ENCODE measurements around the gene KRTAP25-1.

KRTAP25-1 gene

GRCh38 chr21:30289215-30289614 is at the start of gene KRTAP25-1:
Gene KRTAP25-1 (minus strand): TSS chr21:30289514. CDS start chr21:30289490, 24 bp downstream.
- no peak for DNase-seq

GRCh38 chr21:30338717-30339116 is 49.4 kb upstream of the KRTAP25-1 start:
- DNase-seq = no peak

GRCh38 chr21:30337772-30338171 is 48.5 kb upstream of the KRTAP25-1 start:
- no peak for DNase-seq

- no peak for DNase-seq
These were observed 48.0 kb upstream of the KRTAP25-1 start, which contains the start of gene KRTAP27-1 for GRCh38 chr21:30337276-30337744. Gene KRTAP27-1 (minus strand): TSS chr21:30337694. CDS start chr21:30337668, 26 bp downstream.

DNA sequence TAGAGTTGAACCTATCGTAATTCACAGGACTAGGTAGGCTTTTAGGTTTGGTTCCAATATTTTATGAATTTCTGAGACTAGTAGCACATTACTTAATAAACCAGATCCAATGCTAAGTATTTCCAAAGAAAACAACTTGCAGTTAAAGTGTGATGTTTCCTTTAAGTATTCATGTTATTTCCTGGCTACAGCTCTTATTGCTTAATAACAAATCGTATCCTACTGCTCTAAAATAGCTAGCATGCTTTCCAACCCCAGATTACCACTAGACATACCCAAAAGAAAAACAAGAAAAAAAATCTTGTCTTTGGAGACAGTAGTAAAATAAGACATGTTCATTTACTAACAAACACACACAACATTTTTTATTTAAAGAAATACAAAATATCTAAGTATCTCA is 47.3 kb upstream of the KRTAP25-1 start:
- DNase-seq = no peak

DNA sequence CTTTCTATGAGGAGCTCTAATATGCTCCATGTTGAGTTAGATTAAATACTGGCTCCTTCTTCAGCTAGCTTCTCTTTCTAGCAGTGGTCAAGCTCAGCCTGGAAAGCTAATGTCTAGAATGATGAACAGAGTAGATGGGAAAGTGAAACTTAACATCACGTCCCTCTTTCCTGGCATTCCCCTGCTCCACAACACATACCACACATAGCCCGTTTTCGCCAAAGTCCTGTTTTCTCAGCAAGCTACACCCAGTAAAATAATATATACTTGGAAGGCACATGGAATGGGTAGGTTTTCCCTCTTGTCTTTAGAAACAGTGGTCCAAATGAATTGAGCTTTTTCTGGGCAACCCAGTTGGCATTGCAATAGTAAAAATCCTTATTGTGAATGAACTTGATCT is 44.4 kb upstream of the KRTAP25-1 start:
- DNase-seq = no peak

DNA sequence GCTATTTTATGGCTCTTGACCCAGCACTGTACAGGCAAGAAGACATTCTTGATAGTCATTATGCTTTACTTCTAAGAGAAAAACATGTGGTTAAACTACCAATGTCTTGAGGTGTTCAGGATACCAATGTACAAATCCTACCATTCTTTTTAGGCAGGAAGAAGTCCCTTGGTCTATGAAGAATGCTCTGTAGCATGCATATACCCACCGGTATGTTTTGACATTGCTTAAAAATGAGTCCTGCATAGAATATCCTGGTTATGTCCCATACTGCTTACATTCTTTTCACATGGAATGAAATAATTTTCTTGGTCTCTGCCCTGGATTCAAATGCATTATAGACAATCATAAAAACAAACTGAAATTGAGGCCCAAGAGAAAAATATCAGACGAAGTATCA is 43.4 kb upstream of the KRTAP25-1 start:
- no peak for DNase-seq

DNA sequence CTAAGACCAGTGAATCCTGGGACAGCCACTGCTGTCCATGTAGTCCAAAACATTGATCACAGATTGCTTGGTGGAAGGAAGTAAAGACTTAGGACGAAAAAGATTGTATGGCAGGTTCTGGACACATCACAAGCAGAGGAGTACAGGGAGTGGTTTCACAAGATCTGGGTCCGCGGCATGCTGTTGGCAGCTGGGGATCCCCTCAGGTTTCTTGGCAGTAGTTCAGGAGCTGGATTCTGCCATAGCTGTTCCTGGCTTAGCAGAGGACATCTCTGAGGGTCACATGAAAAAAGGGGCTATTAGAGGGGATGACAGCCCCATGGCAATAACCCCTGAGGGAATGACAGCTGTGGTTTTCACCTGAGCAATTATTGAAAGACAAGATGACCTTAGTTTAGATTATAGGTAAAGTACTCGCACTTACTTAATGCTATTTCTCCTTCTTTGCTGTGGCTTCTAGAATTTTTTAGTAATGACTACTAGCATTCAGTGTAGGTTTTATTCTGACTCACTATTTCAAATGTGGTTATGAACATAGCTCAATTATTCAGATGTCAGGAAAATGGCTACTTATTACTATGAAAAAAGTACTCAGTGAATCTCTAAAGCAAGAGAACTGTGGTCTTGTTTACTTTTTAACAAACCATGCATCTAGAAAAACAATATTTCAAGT is 40.0 kb upstream of the KRTAP25-1 start:
- DNase-seq = no peak

- DNase-seq = no peak
These were observed 37.1 kb upstream of the KRTAP25-1 start for GRCh38 chr21:30326390-30326789.

GRCh38 chr21:30320215-30320614 is 30.9 kb upstream of the KRTAP25-1 start, which contains the start of gene KRTAP26-1:
Gene KRTAP26-1 (minus strand): TSS chr21:30320315. CDS start chr21:30320035, 280 bp downstream.
- DNase-seq = no peak

GRCh38 chr21:30315701-30316100 is 26.4 kb upstream of the KRTAP25-1 start:
- no peak for DNase-seq

- DNase-seq = no peak
These were observed 17.6 kb upstream of the KRTAP25-1 start for GRCh38 chr21:30306884-30307283.

DNA sequence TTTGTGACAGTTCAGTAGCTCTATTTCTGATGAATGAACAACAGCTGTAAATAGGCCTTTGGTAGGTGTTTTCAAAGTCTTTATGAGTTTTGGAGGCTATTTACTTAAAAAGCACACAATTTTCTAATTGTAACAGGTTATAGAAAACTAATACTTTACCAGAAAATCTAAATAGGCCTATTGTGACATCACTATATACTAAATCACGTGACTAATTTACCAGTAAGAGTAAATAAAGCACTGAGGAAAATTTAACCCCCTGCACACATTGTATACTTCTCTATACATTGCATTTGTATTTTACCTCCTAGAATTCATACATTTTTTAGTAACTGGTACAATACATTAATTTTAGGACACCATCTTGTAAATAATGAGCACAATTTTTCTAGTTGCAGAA is 15.8 kb upstream of the KRTAP25-1 start:
- DNase-seq = no peak

DNA sequence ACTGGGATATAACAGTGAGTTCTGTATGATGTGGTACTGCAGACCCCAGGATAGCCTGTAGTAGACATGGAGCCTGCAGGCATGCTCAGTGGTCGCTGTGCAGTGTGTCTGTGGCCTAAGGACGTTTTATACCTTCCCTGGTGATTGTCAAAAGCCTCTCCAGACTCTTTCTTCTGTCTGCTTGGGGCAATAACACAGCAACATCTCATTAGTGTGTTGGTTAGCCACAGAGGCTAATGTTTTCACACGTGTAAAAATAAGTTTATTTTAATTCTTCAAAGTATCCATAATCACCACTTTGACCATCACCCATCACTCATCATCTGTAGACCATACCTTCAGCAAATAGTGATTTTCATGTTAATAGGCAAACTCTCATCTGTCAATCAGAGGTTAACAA is 6.5 kb downstream of the KRTAP25-1 start, which contains the start of gene KRTAP24-1:
KRTAP24-1 (minus strand) TSS at position 101 of the 400 bp plus-strand sequence; CDS start at position 83, 18 bp downstream.
- DNase-seq = no peak

DNA sequence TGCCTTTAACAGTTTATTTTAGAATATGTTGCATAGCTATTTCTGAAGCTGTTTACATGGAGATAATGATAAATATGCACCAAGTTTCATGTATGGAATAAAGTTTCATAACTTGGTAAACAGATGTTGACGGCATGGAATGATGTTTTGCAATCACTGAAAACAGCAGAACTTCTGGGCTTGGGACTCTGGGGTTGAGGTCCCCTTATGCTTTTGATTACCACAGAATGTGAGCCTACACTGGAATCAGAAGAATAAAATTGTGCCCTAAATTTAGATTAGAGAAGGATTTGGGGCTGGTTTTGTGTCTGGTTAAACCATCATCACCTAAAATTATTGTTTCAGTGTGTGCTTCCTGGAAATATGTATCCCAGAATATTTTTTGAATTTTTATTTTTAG is 17.7 kb downstream of the KRTAP25-1 start:
- DNase-seq = no peak

- no peak for DNase-seq
These were observed 18.2 kb downstream of the KRTAP25-1 start for GRCh38 chr21:30271156-30271555.

DNA sequence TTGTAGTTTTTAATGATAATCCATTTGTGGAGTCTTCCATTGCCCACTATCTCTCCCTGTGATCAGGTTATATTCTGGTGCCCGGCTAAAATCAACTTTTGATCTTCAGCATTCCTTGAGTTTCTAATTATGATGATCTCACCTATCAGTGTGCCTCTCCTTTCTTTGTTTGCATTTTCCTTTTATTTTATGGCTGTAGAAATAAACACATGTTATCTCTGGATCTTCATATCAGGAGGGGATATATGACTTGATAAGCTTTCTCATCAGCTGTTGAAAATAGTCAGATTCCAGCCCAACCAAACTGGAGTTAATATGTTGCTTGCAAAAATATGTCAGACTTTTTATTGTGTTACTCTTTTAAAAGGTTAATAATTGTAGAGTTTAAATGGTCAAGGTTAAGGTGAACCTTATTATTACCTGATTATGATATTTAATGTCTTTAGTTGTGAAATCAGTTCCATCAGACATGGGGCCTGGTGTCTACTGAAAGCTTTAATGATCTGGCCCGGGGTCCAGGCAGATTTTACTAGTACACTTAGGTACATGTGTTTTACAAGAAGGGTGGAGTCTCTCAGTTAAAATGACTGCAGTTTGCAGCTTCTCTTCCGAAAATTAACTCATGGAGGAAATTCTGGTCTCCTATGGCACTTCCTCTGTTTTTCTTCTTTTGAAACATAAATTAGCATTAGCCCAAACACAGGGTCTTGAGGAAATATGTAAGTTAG is 19.3 kb downstream of the KRTAP25-1 start:
- DNase-seq = no peak

GRCh38 chr21:30268608-30269197 is 20.6 kb downstream of the KRTAP25-1 start:
- no peak for DNase-seq

- no peak for DNase-seq
These were observed 31.5 kb downstream of the KRTAP25-1 start for GRCh38 chr21:30257773-30258172.

DNA sequence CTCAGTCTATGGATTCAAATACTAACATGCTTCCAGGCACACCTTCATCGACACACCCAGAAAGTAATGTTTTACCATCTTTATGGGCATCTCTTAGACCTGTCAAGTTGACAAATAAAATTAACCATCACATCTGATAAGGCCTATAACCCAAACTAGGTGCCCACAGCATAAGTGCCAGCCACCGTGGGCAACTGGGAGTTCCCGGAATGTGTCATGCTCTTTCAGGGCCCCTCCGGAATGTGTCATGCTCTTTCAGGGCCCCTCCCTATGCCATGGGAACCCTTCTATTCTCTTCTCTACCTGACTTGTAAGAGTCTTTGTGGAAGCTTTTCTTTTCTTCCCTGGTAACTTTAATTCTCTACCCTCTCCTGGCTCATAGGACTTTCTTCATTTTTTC is 33.2 kb downstream of the KRTAP25-1 start:
- DNase-seq = no peak

DNA sequence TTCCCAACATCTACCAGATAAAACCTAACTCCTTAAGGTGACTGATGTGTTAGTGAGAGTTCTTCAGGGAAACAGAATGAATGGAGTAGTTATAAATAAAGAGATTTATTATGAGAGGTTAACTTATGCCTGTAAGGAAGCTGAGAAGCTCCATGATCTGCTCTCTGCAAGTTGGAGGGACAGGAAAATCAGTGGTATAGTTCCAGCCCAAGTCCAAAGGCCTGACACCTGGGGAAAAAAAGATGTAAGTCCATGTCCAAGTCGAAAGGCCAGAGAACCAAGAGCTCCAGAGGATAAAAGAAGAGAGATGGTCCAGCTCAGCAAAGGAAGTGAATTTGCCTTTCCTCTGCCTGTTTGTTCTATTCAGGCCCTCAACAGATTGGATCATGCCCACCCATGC is 33.6 kb downstream of the KRTAP25-1 start:
- DNase-seq = no peak

- DNase-seq = no peak
These were observed 37.5 kb downstream of the KRTAP25-1 start for GRCh38 chr21:30251781-30252180.

DNA sequence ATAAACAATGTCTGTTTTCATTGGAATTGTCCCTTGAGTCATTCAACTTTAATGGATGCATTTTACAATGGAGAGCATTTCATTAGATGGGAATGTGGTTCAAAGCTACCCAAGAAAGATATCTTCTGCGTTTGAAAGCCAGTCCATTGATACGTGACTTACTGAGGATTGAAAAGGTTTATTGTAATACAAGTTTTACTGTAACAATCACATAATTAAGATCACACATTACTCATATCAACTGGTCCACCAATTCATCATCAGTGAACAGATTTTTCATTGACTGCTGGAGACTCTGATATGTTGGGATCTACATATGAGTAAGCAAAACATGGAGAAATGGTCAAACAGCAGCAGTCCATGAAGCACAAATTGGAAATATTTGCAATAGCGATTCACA is 39.4 kb downstream of the KRTAP25-1 start:
- no peak for DNase-seq

- DNase-seq = no peak
These were observed 40.5 kb downstream of the KRTAP25-1 start for GRCh38 chr21:30248844-30249243.
